ENCODE data around the gene RSF1.
A peak's percentile ranks its signal among the peaks of the same experiment; 100 is the strongest.
"Not testable (repeated sequence)": the region's sequence is repeated elsewhere in the genome, so short reads cannot be mapped to it uniquely, and the experiment has no call there.

RSF1 gene

GRCh38 chr11:77661670-77662069 is 158.9 kb downstream of the RSF1 start:
- no peaks in the 10 kb centered on the region for H3K36me3 ChIP-seq (ENCODE audit: insufficient read depth, low read length)
- H3K9me3 ChIP-seq (ENCODE audit: control insufficient read depth, insufficient read depth, low read length) = no peaks in the 10 kb centered on the region
- no peaks in the 10 kb centered on the region for H3K4me1 ChIP-seq (ENCODE audit: insufficient read depth, low read length)
- no peak overlapping the region for H3K9ac ChIP-seq (ENCODE audit: low read depth, low read length)

GRCh38 chr11:77660947-77661346 is 159.6 kb downstream of the RSF1 start:
- Histone ChIP-seq H3K4me1 (ENCODE audit: insufficient read depth, low read length) (no peaks in the 10 kb centered on the region), H3K9ac (ENCODE audit: low read depth, low read length) (no peak overlapping the region), H3K9me3 (ENCODE audit: control insufficient read depth, insufficient read depth, low read length) (no peaks in the 10 kb centered on the region), H3K36me3 (ENCODE audit: insufficient read depth, low read length) (no peaks in the 10 kb centered on the region)

- H3K9ac ChIP-seq (ENCODE audit: low read depth, low read length) = no peak overlapping the region
- no peaks in the 10 kb centered on the region for H3K36me3 ChIP-seq (ENCODE audit: insufficient read depth, low read length)
- H3K9me3 ChIP-seq (ENCODE audit: control insufficient read depth, insufficient read depth, low read length) = no peaks in the 10 kb centered on the region
- H3K4me1 ChIP-seq (ENCODE audit: insufficient read depth, low read length) = no peaks in the 10 kb centered on the region
Observed at GRCh38 chr11:77658213-77659013, 162.1 kb downstream of the RSF1 start.

GRCh38 chr11:77656362-77656761 is 164.2 kb downstream of the RSF1 start:
- H3K9ac ChIP-seq (ENCODE audit: low read depth, low read length) = no peak overlapping the region
- no peaks in the 10 kb centered on the region for H3K4me1 ChIP-seq (ENCODE audit: insufficient read depth, low read length)
- no peaks in the 10 kb centered on the region for H3K9me3 ChIP-seq (ENCODE audit: control insufficient read depth, insufficient read depth, low read length)
- no peaks in the 10 kb centered on the region for H3K36me3 ChIP-seq (ENCODE audit: insufficient read depth, low read length)

- Histone ChIP-seq H3K9ac (ENCODE audit: low read depth, low read length) (no peak overlapping the region), H3K36me3 (ENCODE audit: insufficient read depth, low read length) (no peaks in the 10 kb centered on the region), H3K9me3 (ENCODE audit: control insufficient read depth, insufficient read depth, low read length) (no peaks in the 10 kb centered on the region), H3K4me1 (ENCODE audit: insufficient read depth, low read length) (no peaks in the 10 kb centered on the region)
Observed at GRCh38 chr11:77654770-77655434, 165.6 kb downstream of the RSF1 start.

GRCh38 chr11:77650123-77650522 is 170.4 kb downstream of the RSF1 start:
- H3K9ac ChIP-seq (ENCODE audit: low read depth, low read length) = no peak overlapping the region
- no peaks in the 10 kb centered on the region for H3K36me3 ChIP-seq (ENCODE audit: insufficient read depth, low read length)
- no peaks in the 10 kb centered on the region for H3K9me3 ChIP-seq (ENCODE audit: control insufficient read depth, insufficient read depth, low read length)
- H3K4me1 ChIP-seq (ENCODE audit: insufficient read depth, low read length) = no peaks in the 10 kb centered on the region

- Histone ChIP-seq H3K9me3 (ENCODE audit: control insufficient read depth, insufficient read depth, low read length) (no peaks in the 10 kb centered on the region), H3K36me3 (ENCODE audit: insufficient read depth, low read length) (no peaks in the 10 kb centered on the region), H3K9ac (ENCODE audit: low read depth, low read length) (no peak overlapping the region)
Observed at GRCh38 chr11:77647654-77648305, 172.7 kb downstream of the RSF1 start.

GRCh38 chr11:77644887-77645286 is 175.6 kb downstream of the RSF1 start:
- H3K4me1 ChIP-seq (ENCODE audit: insufficient read depth, low read length) = no peaks in the 10 kb centered on the region
- no peaks in the 10 kb centered on the region for H3K36me3 ChIP-seq (ENCODE audit: insufficient read depth, low read length)
- no peaks in the 10 kb centered on the region for H3K9me3 ChIP-seq (ENCODE audit: control insufficient read depth, insufficient read depth, low read length)
- H3K9ac ChIP-seq (ENCODE audit: low read depth, low read length) = no peak overlapping the region

More at GRCh38 chr11:77647654-77648305, 172.7 kb downstream of the RSF1 start:
- no peaks in the 10 kb centered on the region for H3K4me1 ChIP-seq (ENCODE audit: insufficient read depth, low read length)

- Histone ChIP-seq H3K36me3 (ENCODE audit: insufficient read depth, low read length) (no peaks in the 10 kb centered on the region), H3K9me3 (ENCODE audit: control insufficient read depth, insufficient read depth, low read length) (no peaks in the 10 kb centered on the region), H3K9ac (ENCODE audit: low read depth, low read length) (no peak overlapping the region), H3K4me1 (ENCODE audit: insufficient read depth, low read length) (no peaks in the 10 kb centered on the region)
Observed at GRCh38 chr11:77642228-77642627, 178.3 kb downstream of the RSF1 start.

GRCh38 chr11:77637345-77638165 is 183.0 kb downstream of the RSF1 start, which contains the start of gene CLNS1A:
TSS of gene CLNS1A (minus strand) at chr11:77637794. CDS start at chr11:77637714, 80 bp downstream.
- no peaks in the 10 kb centered on the region for H3K36me3 ChIP-seq (ENCODE audit: insufficient read depth, low read length)
- H3K9me3 ChIP-seq (ENCODE audit: control insufficient read depth, insufficient read depth, low read length) = no peaks in the 10 kb centered on the region
- H3K9ac ChIP-seq (ENCODE audit: low read depth, low read length) = peak within 1 kb of the TSS; percentile 89
- H3K4me1 ChIP-seq (ENCODE audit: insufficient read depth, low read length) = no peaks in the 10 kb centered on the region

GRCh38 chr11:77636731-77637344 is 183.7 kb downstream of the RSF1 start:
- Histone ChIP-seq H3K9ac (ENCODE audit: low read depth, low read length) (peak overlapping the region; percentile 89), H3K9me3 (ENCODE audit: control insufficient read depth, insufficient read depth, low read length) (no peaks in the 10 kb centered on the region), H3K36me3 (ENCODE audit: insufficient read depth, low read length) (no peaks in the 10 kb centered on the region), H3K4me1 (ENCODE audit: insufficient read depth, low read length) (no peaks in the 10 kb centered on the region)

GRCh38 chr11:77633926-77634325 is 186.6 kb downstream of the RSF1 start:
- H3K4me1 ChIP-seq (ENCODE audit: insufficient read depth, low read length); H3K9ac ChIP-seq (ENCODE audit: low read depth, low read length); H3K9me3 ChIP-seq (ENCODE audit: control insufficient read depth, insufficient read depth, low read length); H3K36me3 ChIP-seq (ENCODE audit: insufficient read depth, low read length): not testable (repeated sequence)

GRCh38 chr11:77630157-77630710 is 190.3 kb downstream of the RSF1 start:
- H3K9ac ChIP-seq (ENCODE audit: low read depth, low read length) = no peak overlapping the region

More at GRCh38 chr11:77630157-77630710, 190.3 kb downstream of the RSF1 start:
- H3K36me3 ChIP-seq (ENCODE audit: insufficient read depth, low read length) = no peaks in the 10 kb centered on the region; the same call in 1 of the 2 replicates
- H3K9me3 ChIP-seq (ENCODE audit: control insufficient read depth, insufficient read depth, low read length) = no peaks in the 10 kb centered on the region
- no peaks in the 10 kb centered on the region for H3K4me1 ChIP-seq (ENCODE audit: insufficient read depth, low read length)

Measured in ES-I3 (cell line).